HT-29 (cell line): ENCODE data around the gene TTLL12. TPM values are rescaled to one million over a fixed set of nuclear protein-coding genes. Genes with fewer than 3 reads are reported as not detected.

Source experiments
- DNase-seq: peaks from one replicate; pipeline ENCODE4 v3.0.0-alpha.2; 2015; ENCODE audit warnings: low spot score
- total RNA-seq: library from RNA; depleted of rRNA; stranded (reverse); fragments of >200 nt; shearing (Covaris generic); gene quantifications from 2 replicates; pipeline ENCODE4 v1.2.3, GENCODE V29; 2014; rRNA removed

TTLL12 gene
- total RNA-seq, result 102 and 110 TPM in 2 replicates

DNA sequence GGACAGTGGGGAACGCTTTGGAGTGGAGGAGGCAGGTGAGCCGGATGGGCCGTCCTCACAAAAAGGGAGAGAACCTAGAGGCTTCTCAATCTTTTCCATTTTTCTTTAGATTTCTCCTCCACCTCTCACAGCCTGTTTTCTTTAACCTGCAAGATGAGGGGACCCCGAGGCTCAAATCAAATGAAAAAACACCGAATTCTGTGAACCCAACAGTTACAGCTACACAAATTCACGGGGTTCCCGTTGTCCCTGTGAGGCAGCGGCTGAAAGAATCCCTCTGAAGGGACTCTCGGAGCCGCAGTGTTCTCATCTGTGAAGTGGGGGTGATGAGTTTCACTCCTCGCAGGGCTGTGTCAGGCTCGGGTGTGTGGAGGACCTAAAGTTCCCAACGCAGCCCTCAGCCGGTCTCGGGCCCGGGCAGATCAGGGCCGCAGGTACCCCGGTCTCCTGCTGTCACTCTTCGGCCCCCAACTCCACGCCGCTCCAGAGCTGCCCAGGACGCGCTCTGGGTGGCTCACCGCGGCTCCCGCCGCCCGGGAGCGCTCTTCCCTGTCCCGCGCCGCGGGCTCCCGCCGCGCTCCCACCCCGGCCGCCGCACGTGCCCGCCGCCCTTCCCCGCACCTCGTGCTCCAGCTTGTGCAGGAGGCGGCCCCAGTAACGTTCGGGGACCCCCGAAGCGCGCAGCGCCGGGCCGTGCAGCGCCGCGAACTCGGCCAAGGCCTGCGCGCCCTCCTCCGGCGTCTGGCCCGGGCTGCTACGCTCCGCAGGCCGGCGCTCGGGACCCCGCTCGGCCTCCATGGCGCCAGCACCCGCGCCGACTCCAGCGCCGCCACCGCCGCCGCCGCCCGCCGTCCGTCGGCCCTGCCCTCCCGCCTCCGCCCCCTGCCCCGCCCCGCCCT is at the start of gene TTLL12:
Gene TTLL12 (minus strand): TSS at position 863 of the 899 bp plus-strand sequence. CDS start 65 bp downstream, at position 798.
- DNase-seq, result peak; percentile 29

DNA sequence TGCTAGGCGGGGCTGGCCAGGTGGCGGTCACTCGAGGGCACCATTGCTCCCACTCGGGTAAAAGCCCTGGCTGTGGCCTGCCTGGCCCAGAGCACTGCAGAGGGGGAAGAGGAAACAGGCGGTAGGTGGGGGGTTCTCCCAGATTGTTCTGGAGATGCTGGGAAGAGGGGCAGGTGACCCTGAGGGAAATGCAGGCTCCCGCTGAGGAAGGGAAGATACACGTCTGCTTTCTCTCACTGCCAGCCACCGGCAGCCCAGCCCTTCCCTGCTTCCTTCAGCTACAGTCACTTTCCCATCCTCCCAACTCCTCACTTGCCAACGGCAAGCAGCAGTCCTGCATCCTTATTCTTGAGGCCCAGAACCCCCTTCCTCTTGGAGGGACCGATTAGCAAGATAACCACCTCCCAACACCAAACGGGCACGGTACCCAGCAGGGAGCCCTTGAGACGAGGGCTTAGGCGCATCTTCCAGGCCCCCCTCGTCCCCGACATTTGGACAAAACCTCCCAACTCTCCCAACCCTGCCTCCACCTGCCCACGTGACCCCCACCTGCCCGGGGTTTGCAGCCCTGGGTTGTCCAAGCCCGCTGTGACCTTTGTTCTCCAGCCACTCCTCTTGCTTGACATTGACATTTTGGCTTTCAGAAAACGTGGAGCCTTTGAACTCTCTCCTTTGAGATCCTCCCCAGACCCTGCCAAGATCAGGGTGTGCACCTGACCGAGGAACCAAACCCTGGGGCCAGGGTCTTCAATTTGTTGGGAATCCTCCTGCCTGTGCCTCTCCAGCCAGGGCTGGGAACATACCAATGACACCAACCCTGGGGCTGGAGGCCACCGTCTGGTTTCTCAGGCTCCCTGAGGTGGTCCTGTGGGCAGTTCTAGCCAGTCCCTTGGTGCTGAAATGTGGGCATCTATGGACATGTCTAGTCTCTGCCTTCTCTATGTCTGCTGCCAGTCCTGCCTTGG is 48.8 kb upstream of the TTLL12 start:
- no peak for DNase-seq

DNA sequence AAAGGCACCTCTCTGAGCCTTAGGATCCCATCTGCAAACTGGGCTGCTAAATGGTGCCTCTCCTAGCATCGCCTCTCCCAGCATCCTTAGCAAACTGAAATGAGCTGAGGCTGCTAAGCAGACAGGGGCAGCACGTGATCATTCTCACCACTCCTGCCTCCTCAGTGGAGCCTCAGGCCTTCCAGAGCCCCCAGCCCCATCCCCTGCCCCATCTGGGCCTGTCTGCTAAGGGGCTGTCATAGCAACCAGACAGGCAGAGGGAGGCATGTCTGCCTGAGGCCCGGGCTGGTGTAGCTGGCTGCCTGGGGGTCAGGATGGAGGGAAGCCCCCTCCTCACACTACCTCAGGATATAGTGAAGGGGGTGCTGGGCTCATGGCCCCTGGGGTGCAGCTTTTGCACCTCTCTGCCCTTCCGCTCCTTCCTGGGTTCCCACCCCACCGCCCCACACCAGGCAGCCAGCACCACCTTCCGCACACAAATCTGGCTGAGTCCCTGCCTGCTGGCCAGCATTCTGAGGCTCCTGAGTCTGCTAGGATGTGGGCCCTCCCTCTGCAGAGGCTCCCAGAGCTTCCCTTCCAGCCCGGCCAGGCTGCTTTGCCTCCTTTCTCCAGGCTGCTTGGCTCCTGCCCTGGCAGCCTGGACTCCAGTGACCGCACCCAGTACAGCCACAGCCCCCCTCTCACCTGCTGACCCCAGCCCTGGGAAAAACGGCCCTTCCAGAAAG is 47.5 kb upstream of the TTLL12 start:
- no peak for DNase-seq

DNA sequence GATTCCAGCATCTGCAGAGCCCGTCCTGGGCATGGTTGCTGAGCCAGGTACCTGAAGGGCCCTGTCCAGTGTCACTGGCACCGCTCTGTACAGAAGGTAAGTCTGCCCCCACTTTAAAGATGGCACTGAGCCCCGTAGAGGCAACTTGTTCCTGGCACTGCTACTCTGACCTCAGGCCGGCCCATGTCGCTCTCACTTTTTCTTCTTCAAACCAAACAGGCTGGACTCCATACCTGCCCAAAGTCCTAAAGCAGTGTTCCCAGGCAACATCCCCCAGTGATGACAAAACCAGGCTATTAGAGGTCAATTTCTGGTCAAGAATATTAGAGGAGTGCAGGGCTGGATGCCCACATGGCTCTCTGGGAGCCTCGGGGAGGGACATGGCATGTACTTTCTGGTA is 46.6 kb upstream of the TTLL12 start:
- DNase-seq, result no peak

DNA sequence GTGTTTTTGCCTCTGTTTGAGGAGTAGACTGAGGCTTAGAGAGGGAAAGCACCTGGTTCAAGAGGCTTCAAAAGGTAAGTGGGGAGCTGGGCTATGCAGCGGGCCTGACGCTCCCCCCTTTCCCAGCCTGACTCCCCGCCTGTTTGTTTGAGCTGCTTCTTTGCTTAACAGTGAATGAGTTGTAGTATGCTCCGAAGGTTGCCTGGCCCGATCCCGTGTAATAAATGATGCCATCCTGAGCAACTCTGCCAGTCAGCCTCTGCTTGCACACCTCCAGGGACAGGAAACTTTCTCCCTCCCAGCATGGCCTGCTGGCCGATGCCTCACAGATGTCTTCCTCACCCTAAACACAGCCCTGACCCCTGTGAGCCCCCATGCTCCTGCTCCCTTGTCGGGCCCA is 45.5 kb upstream of the TTLL12 start:
- no peak for DNase-seq

DNA sequence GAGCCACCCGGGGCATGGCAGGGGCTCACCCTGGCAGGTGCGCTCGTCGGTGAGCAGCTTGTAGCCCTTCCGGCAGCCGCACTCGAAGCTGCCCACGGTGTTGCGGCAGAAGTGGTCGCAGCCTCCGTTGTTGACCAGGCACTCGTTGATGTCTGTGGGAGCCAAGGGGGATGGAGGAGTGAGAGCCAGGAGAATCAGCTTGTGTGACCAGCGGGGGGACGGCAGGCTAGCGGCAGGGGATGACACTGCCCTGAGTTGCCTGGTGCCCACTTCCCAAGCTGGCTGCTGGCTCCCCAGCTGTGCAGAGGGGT is 44.7 kb upstream of the TTLL12 start:
- no peak for DNase-seq

DNA sequence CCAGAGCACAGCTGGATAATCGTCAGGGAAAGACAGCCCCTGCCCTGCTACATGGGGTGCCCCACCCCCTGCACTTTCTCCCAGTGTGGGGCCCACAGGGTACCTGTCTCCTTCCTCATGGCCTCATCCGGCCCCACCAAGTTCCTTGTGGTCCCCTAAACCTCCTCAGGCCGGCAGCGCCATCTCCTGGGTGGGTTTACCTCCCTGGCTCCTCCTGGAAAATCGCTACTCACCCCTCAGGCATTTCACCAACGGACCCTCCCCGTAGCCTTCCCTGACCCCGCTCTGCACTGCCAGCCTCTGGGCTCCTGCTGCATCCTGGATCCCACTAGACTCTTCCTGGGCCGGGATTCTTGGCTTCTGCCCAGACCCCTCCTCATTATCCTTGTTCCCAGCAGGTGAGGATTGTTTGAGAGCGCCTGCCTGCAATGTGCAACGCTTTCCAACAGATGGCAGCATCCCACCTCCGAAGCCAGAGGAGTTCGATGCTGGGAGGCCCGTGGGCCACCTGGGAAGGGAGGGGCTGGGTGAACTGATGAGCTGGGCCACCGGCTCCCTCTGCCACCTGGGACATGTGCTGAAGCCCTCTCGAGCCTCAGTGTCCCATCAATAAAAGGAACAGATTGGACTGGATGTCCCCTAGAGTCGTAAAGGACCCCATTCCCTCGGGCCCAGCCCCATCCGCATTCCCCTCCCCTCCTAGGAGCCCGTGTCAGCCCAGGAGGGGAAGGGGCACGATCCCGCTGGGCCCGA is 44.2 kb upstream of the TTLL12 start:
- DNase-seq, result peak; percentile 67

DNA sequence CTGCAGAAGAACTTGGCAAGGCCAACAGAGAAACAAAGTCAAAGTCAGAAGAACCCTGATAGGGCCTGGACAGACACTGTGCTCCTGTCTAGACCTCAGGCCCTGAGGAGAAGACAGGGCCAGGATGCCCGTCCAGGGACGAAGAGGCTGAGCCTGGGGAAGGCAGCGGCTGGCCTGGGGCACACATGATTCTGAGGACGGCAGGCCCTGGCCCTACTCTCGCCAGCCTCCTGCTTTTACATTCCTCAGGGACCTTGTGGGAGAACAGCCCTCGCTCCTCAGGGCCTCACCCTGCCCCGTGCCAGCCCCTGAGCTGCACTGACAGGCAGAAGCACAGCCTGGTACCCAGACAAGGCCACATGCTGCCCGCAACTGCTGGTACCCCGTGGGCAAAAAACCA is 43.6 kb upstream of the TTLL12 start:
- no peak for DNase-seq

DNA sequence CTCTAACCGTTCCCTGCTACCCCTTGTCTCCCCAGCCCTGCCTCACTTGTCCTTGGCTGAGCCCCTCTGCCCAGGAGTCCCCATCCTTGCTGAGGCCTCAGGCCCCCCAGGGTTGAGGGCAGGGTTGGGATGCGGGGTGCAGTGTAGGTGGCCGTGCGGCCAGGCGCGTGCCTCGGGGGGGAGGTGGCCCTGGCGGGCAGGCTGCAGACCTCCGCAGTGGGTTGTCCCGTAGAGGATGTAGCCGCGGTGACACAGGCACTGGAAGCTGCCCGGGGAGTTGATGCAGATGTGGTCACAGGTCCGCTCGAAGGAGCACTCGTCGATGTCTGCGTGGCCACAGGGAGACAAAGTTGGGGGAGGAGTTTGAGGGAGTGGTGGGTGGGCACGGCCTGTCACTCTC is 41.9 kb upstream of the TTLL12 start:
- DNase-seq, result no peak

DNA sequence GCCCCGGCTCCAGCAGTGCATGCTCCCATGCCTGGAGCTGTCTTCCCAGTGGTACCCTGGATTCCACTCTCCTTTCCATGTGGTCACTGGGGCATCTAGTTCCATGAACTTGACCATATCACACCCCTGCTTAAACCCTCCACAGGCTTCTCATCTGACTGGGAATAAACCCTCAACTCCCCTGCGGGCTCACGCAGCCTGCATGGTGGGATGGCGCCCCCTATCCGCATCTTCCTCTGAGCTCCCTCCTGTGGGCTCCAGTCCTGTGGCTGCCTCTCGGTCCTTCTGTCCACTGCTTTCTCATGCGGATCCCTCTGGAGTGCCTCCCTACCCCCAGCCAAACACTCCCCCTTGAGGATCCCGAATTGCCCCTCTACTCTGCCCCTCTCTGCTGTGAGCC is 41.4 kb upstream of the TTLL12 start:
- no peak for DNase-seq

DNA sequence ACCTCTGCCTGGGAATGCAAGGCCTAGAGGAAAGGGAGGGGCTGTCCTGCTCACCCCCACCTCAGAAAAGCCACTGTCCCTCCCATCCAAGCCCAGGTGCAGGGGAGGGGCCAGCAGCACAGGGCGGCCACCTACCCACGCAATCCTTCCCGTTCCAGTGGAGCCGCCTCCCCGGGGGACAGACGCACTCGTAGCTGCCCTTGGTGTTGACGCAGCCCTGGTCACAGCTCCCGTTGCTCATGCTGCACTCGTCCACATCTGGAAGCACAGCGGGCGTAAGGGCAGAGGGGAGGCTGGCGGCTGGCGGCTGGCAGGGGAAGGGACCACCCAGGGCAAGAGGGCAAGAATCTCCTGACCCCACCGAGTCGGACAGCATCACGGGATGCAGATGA is 40.3 kb upstream of the TTLL12 start:
- DNase-seq, result no peak

DNA sequence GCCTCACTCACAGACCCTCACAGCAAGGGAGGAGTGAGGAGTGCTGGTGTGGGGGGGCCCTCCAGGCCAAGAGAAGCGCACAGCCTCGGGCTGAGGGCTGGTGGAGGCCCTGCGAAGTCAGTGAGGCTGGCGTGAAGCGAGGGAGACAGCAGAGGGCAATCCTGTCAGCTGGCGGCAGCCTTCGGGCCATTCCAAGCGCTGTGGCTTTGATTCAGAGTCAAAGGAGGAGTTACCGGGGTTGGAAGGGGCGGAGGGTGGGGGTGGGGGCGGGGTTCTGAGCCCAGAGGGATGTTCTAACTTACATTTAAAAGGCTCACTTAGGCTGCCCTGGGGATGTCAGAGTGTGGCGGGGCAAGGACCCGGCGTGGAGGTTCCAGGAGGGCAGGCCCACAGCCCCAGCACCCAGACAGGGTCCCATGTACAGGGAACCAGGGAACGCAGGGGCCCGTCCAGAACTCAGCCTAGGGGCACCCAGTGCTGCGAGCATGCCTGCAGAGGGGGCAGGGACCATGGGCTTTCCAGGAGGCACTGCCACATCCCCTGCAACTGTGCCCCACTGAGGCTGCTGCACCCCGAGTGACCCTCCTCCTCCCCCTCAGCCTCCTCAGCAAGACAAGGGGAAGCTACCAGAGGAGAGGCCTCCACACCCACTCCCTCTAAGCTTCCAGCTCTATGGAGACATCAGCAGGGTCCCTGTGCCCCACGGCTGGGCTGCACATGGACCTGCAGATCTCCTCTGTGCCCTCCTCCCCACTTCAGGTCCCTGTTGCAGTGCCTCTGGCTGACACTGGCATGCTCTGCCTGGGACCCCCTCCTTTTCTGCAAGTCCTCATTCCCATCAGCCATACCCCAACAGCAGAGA is 39.7 kb upstream of the TTLL12 start:
- DNase-seq, result no peak

DNA sequence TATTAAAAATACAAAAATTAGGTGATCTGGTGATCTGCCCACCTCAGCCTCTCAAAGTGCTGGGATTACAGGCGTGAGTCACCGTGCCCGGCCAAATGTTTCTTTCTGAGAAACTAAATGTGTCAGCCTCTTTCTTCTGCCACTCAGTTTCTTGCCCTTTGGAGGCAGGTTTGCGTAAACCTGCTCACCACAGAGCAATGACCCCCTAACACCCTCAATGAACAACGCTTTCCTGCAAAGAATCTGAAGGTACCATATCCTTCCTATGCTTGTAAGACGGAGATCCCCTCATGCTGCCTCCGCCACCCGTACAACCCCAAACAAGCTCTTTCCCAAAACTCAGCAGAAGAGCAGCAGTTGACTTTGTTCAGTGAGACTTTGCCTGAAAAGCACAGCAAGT is 38.7 kb upstream of the TTLL12 start:
- no peak for DNase-seq

DNA sequence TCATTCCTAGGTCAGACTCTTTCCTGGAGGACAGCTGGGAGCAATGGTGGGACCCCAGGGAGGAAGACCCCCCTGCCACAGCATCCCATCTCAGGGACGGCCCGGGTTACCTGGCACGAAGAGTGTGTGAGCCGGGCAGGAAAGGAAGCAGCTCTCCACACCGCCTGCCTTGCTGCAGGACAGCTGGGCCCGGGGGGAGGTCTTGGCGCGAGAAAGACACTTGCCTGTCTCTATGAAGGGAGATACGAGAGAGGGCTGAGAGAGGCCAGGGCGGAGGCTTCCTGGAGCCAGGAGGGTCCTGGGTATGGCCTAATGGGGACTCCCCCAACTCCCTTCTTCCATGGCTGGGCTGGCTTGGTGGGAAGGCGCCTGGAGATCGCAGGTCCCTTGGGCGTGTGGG is 36.1 kb upstream of the TTLL12 start:
- no peak for DNase-seq

DNA sequence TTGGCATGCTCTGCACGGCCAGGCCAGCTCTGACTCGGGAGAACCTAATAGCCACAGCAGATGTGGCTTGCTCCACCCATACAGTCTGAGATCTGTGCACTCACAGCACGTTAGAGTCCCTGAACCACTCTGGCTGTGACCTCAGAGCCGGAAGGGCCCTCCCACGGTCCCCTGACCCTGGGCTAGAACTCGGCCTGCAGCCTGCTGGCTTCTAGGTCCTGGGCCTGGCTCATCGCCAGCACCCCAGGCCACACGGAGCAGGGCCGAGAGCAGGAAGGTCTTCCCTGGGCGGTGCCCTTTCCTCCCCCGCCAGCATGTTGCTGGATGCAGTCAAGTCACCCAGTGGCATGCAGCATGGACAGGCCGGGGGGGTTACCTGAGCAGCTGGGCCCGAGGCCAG is 35.3 kb upstream of the TTLL12 start:
- no peak for DNase-seq

DNA sequence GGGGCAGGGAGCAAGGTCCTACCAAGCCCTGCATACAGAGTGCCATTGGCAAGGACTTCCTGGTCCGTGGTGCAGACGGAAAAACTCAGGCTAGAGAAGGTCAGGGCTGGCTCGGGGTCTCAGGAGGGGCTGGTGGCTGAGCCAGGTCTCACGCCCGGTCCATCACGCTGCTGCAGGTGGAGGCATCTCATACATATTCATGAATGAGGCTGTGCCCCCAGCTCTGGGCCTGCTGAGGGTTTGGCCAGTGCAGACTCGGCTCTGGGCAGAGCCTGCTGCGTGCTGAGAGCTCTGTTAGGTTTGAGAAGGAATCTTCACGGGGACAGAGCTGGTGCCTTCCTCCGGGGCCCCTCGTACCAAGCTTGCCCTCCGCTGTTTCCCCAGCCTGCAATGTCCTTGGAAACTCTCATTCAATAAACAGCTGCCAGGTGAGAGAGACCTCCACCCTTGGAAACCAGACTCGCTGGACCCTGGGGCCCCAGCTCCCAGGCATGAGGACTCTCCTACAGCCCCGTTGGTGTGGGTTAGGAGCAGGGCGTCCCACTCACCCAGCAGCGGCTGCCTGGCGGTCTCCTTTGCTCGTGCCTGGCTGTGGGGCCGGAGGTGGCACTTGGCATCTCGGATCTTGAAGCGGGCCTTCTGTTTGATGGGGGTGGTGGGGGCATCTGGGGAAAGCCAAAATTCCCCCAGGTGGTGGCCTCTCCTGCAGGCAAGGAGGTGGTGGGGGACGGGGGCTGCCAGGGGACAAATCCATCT is 33.9 kb upstream of the TTLL12 start:
- DNase-seq, result no peak

DNA sequence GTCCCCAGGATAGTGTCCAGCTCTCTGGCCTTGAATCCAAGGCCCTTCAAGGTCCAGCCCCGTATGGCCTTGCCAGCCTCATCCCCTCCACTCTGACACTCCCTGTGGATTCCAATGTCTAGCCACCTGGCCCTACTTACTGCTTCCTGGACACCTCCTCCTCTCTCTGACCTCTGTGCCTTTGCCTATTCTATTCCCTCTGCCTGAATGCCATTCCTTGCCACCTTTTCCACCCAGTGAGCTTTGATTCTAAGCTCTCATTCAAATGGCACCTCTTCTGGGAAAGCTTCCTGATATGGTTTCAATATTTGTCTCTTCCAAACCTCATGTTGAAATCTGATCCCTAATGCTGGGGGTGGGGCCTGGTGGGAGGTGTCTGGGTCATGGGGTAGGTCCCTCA is 31.9 kb upstream of the TTLL12 start:
- DNase-seq, result no peak

DNA sequence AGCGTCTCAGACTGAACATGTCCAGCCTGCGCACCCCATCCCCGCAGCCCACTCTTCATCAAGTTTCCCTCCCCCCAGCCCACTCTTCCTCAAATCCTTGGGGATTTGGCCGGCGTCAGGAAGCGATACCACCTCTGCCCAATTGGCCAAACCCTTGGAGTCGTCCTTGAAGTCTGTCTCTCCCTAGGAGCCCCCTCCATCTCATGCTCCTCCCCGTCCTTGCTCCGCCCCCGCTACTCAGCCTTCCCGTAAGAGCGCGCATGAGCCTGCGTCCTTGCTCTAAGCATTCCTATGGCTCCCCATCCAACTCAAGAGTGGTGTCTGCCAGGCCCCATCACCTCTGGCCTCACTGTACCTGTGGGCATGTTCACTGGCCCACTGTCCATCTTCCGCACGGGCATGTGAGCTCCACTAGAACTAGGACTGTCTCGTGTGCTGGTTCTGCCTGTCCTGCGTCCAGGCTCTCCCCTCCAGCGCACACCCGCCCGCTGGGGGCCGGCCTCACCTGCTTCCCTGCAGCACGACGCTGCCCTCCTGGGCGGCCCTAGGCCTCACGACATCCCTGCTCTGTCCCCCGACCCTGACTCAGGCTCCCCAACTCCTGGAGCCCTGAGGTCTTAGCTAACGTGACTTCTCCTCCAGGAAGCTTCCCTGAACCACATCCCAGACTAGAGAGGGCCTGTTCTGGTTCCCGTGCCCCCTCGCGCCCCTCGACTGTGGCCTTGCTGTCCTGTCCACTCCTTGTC is 30.5 kb upstream of the TTLL12 start:
- no peak for DNase-seq

DNA sequence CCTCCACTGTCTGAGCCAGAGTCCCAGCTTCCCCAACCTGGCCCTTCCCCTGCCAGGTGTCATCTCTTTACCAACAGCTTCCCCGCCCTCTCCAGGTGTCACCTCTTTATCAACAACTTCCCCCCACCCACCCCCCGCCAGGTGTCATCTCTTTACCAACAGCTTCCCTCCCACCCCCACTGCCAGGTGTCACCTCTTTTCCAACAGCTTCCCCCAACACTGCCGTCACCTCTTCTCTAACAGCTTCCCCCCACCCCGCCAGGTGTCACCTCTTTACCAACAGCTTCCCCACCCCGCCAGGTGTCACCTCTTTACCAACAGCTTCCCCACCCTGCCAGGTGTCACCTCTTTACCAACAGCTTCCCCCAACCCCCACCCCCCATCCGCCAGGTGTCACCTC is 29.8 kb upstream of the TTLL12 start:
- no peak for DNase-seq
